Thoracic aorta (tissue), 2 donors: ENCODE results near the gene STK25. TPM values are rescaled to one million over a fixed set of nuclear protein-coding genes. Genes with fewer than 3 reads are reported as not detected.

Experiments used
- ATAC-seq: fragments of 150-250 bp; one replicate; pipeline ENCODE4 v1.8.0; 2017; ENCODE audit warnings: low read depth; ENCODE audit not compliant: insufficient number of reproducible peaks, low FRiP score
- DNase-seq: peaks from one replicate; pipeline ENCODE4 v3.0.0-alpha.2; 2020; ENCODE audit warnings: low spot score
- H3K27ac ChIP-seq, 2 donors: fragments of 200-600 bp; sonication (generic); 1 replicate in 1 of 2; 2 replicates in 1 of 2; pipeline ENCODE4 v1.5.1; 2016; ENCODE audit warnings: mild to moderate bottlenecking in 2 of 2, moderate library complexity in 2 of 2
- H3K27me3 ChIP-seq: fragments of 200-600 bp; sonication (generic); replicated peaks from 2 replicates; pipeline ENCODE4 v1.6.0; 2016; ENCODE audit warnings: mild to moderate bottlenecking; ENCODE audit not compliant: insufficient read depth
- H3K36me3 ChIP-seq: fragments of 200-600 bp; sonication (generic); one replicate; pipeline ENCODE4 v1.5.1; 2016
- H3K4me1 ChIP-seq, 2 donors: fragments of 200-600 bp; sonication (generic); 1 replicate in 1 of 2; 2 replicates in 1 of 2; pipeline versions ENCODE4 v1.5.1 to v1.6.0; 2016; ENCODE audit warnings: low read depth in 2 of 2, mild to moderate bottlenecking in 1 of 2; ENCODE audit not compliant: control insufficient read depth in 1 of 2
- H3K4me3 ChIP-seq: fragments of 200-600 bp; sonication (generic); 2 replicates; pipeline ENCODE4 v1.5.1; 2016; ENCODE audit warnings: mild to moderate bottlenecking
- H3K9me3 ChIP-seq: fragments of 200-600 bp; sonication (generic); 2 replicates; pipeline ENCODE4 v1.5.1; 2016
- total RNA-seq, 2 donors: library from RNA; depleted of rRNA; stranded (reverse); fragments of >200 nt; gene quantifications; one replicate each; pipeline versions ENCODE4 v1.1.0 to v1.2.3, GENCODE V29; 2016
- TF ChIP-seq, protein P1 (sequence below): fragments of 200-600 bp; sonication (generic); IDR thresholded peaks from one replicate; pipeline ENCODE4 v1.5.1; 2019; ENCODE audit warnings: antibody characterized with exemption

The STK25 gene
- total RNA-seq, 2 donors from 2014 or later: 180 to 279 TPM

DNA sequence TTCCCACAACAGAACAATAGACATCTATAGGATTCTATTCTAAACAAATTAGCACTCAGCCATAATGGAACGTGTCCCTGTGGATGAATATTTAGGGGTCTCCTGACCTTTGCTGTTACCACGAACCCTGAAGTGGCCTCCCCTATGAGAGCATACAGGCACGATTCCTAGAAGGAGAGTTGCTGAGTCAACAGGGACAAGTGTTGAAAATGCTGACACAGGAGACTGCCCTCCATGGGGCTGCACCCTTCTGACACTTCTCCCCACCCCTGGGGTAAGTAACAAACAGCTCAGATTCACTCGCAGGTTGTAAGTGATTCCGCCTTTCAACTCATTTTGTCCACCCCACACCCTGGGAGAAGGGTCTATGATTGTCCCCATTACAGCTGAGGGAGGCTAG is 14.1 kb upstream of the STK25 start:
- TF ChIP-seq, protein P1, sequence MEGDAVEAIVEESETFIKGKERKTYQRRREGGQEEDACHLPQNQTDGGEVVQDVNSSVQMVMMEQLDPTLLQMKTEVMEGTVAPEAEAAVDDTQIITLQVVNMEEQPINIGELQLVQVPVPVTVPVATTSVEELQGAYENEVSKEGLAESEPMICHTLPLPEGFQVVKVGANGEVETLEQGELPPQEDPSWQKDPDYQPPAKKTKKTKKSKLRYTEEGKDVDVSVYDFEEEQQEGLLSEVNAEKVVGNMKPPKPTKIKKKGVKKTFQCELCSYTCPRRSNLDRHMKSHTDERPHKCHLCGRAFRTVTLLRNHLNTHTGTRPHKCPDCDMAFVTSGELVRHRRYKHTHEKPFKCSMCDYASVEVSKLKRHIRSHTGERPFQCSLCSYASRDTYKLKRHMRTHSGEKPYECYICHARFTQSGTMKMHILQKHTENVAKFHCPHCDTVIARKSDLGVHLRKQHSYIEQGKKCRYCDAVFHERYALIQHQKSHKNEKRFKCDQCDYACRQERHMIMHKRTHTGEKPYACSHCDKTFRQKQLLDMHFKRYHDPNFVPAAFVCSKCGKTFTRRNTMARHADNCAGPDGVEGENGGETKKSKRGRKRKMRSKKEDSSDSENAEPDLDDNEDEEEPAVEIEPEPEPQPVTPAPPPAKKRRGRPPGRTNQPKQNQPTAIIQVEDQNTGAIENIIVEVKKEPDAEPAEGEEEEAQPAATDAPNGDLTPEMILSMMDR: no peak
- DNase-seq: no peak
- ATAC-seq: no peak

DNA sequence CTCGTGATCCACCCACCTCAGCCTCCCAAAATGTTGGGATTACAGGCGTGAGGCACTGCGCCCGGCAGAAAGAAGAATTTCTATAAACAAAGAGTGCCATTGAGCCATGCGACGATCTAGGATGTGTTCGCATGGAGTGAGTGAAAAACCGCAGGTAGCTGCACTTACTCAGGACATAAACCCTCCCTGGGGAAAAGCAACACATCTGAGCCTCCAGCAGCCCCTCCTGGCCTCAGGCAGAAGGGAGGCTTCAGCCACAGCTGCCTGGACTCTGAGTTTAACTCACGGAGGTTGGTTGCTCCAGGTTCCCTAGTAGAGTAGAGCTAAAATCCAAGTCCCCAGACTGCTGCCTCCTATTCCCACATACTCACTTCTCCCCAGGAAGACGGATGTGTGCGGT is 11.3 kb upstream of the STK25 start:
- ATAC-seq (no peak), DNase-seq (no peak)
- Histone ChIP-seq H3K36me3 (no peaks in the 10 kb centered on the region), H3K27ac (no peak overlapping the region), H3K4me3 (no peak overlapping the region), H3K9me3 (no peaks in the 10 kb centered on the region), H3K4me1 (no peaks in the 10 kb centered on the region), H3K27me3 (no peaks in the 10 kb centered on the region)
- TF ChIP-seq, protein P1: no peak

More for the DNA sequence above, 14.1 kb upstream of the STK25 start:
- Histone ChIP-seq H3K9me3 (no peaks in the 10 kb centered on the region), H3K27me3 (no peaks in the 10 kb centered on the region), H3K4me1 (no peaks in the 10 kb centered on the region), H3K27ac (no peak overlapping the region), H3K4me3 (no peak overlapping the region), H3K36me3 (no peaks in the 10 kb centered on the region)

DNA sequence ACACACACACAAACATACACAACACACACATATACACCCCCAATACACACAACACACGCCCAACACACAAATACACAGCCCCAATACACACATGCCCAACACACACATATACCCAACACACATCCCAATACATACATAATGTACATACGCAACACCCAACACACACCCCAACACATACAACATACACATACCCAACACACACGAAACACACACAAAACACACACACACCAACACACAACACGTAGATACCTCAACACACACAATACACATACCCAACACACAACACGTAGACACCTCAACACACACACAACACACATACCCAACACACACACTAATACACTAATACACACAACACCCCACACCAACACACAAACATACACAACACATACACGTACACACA is 8.9 kb upstream of the STK25 start:
- ATAC-seq: no peak
- Histone ChIP-seq H3K4me3 (no peak overlapping the region), H3K27me3 (no peaks in the 10 kb centered on the region), H3K4me1 (no peaks in the 10 kb centered on the region), H3K9me3 (no peaks in the 10 kb centered on the region), H3K27ac (no peak overlapping the region), H3K36me3 (no peaks in the 10 kb centered on the region)
- TF ChIP-seq, protein P1: no peak
- DNase-seq: no peak

DNA sequence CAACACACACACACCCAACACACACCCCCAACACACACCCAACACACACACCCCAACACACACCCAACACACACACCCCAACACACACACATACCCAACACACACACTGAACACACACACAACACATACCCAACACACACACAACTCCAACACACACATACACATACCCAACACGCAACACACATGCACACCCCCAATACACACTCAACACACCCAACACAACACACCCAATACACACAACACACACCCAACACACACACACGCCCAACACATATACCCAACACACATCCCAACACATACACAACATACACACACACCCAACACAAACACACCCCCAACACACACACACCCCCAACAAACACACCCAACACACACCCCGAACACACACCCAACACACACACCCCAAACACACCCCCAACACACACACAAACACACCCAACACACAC is 8.2 kb upstream of the STK25 start:
- ATAC-seq (no peak), DNase-seq (no peak)
- Histone ChIP-seq H3K9me3 (no peaks in the 10 kb centered on the region), H3K27me3 (no peaks in the 10 kb centered on the region), H3K36me3 (no peaks in the 10 kb centered on the region), H3K27ac (no peak overlapping the region), H3K4me3 (no peak overlapping the region), H3K4me1 (no peaks in the 10 kb centered on the region)
- TF ChIP-seq, protein P1: no peak

DNA sequence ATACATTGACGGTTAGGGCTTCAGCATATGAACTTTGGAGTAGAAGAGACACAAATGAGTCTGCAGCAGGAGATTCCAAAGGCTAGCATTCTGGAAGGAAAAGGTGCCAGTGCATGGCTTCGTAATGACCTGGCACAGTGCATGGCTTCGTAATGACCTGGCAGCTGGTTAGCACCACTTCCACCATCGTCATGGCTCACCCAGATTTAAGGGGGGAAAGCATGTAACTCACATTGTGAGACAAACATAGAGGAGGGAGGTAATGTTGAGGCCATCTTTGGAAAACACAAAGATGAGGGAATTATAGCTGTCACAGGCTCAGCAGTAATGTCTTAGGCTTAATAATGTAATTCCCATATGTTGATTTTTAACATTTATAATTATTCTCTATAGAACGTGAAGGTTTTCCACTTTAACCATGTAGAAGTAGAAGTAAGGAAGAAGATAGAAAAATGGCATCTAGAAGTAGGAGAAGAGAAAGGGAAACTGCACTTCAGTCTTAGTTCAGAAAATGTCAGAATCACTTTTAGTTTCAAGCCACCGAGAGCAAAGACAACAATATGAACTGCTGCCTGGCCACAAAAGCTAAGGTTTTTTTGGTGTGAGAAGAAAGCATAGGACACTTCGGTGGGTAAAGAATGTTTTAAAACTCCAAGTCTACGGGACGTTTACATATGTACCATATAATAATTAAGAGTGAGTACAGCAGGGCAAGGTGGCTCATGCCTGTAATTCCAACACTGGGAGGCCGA is 6.8 kb upstream of the STK25 start:
- no peak for DNase-seq
- Histone ChIP-seq H3K27ac (no peak overlapping the region), H3K27me3 (no peaks in the 10 kb centered on the region), H3K36me3 (no peaks in the 10 kb centered on the region), H3K9me3 (no peaks in the 10 kb centered on the region), H3K4me3 (no peak overlapping the region), H3K4me1 (no peaks in the 10 kb centered on the region)
- TF ChIP-seq, protein P1: no peak
- no peak for ATAC-seq
